Heart right ventricle (tissue), 16 donors: ENCODE results near the gene RBMS3. TPM values are rescaled to one million over a fixed set of nuclear protein-coding genes. Genes with fewer than 3 reads are reported as not detected.

Experiments used
- ATAC-seq, 8 donors: fragments of 200-7000 bp; cut with Tn5 transposase; one replicate each; pipeline ENCODE4 v1.9.1; 2020; ENCODE audit warnings: mild to moderate bottlenecking in 8 of 8, moderate library complexity in 8 of 8, moderate number of reproducible peaks in 1 of 8
- DNase-seq, 2 donors: peaks; one replicate each; pipeline ENCODE4 v3.0.0-alpha.2; 2020
- H3K27ac ChIP-seq, 10 donors: fragments of 200-600 bp; sonication (generic) in 2 of 10; one replicate each; pipeline versions ENCODE4 v1.5.0 to v1.8.0; 2020 to 2022; ENCODE audit warnings: mild to moderate bottlenecking in 3 of 10
- H3K27me3 ChIP-seq, 7 donors: fragments of 200-600 bp; one replicate each; pipeline ENCODE4 v1.8.0; 2021 to 2022; ENCODE audit warnings: mild to moderate bottlenecking in 2 of 7
- H3K36me3 ChIP-seq, 9 donors: fragments of 200-600 bp; sonication (generic) in 1 of 9; one replicate each; pipeline versions ENCODE4 v1.5.0 to v1.8.0; 2020 to 2022; ENCODE audit warnings: mild to moderate bottlenecking in 2 of 9
- H3K4me1 ChIP-seq, 9 donors: fragments of 200-600 bp; sonication (generic) in 1 of 9; one replicate each; pipeline versions ENCODE4 v1.5.0 to v1.8.0; 2020 to 2022; ENCODE audit warnings: mild to moderate bottlenecking in 4 of 9
- H3K4me3 ChIP-seq, 10 donors: fragments of 200-600 bp; sonication (generic) in 2 of 10; one replicate each; pipeline versions ENCODE4 v1.5.0 to v1.8.0; 2020 to 2022; ENCODE audit warnings: mild to moderate bottlenecking in 7 of 10, moderate library complexity in 2 of 10
- H3K9me3 ChIP-seq, 11 donors: fragments of 200-600 bp in 10 of 11; sonication (generic) in 2 of 11; one replicate each; pipeline versions ENCODE4 v1.5.0 to v1.8.0; 2013 to 2022; ENCODE audit warnings: mild to moderate bottlenecking in 2 of 11, control low read depth in 1 of 11, moderate library complexity in 1 of 11
- CTCF ChIP-seq, 9 donors: fragments of 200-600 bp; sonication (generic) in 2 of 9; IDR thresholded peaks; one replicate each; pipeline versions ENCODE4 v1.5.0 to v1.8.0; 2021 to 2022; ENCODE audit warnings: antibody characterized with exemption in 9 of 9, mild to moderate bottlenecking in 5 of 9, moderate library complexity in 1 of 9
- WGBS, 2 donors: extraction: QIAGEN DNeasy Blood & Tissue Kit; methylation state at CpG; one replicate each; pipeline ENCODE4 v1.1.7; 2013; ENCODE audit warnings: inconsistent platforms in 1 of 2; 5-methylcytosine and 5-hydroxymethylcytosine counted together
- intact Hi-C, 10 donors: fragments of 100-400 bp; cut with DNase I; formaldehyde crosslinking; loops; one replicate each; pipeline versions ENCODE4 v1.11.1 to v1.14.2; 2022
- polyA plus RNA-seq, 2 donors: library from polyadenylated mRNA; stranded (reverse); fragments of 200-250 nt; gene quantifications; one replicate each; pipeline ENCODE4 v1.2.3, GENCODE V29; 2013
- total RNA-seq, 10 donors: library from RNA; stranded (reverse); fragmentation: NEBNext Ultra II Directional in 3 of 10; extraction: Animal tissue kit (Norgen Biotek cat#: 25700) in 3 of 10; gene quantifications; one replicate each; pipeline versions ENCODE4 v1.2.1 to v1.2.4, GENCODE V29; 2021 to 2023
- donor health status: Arrhythmogenic right ventricular cardiomyopathy.
- donor health status: ischemic (EF 13 %, LVEDD 7.1; RV severe dilation, severe dysfunction).
- donor health status: healthy with polysubstance abuse.
- donor health status: DM: no; HTN: yes; CAD: no.
- donor health status: DM: no; HTN: no; CAD: no.
- donor health status: ischemic (EF 25% LVEDD 6.9; RV normal size, moderate dysfunction).
- donor health status: ischemic (EF 25% LVEDD 5.7; RV mildly dilated, moderate dysfunction).
- donor health status: healthy.
- donor health status: DM: yes; HTN: yes; CAD: no.
- donor health status: Ischemic cardiomyopathy.
- donor health status: ischemic (EF 35%, LVEDD 5.7; RV mildly dilated, moderate dysfunction).
- donor health status: nonischemic (EF 11% LVEDD 7.7; RV severe dilation, severe dysfunction).
- donor health status: DM: yes; HTN: yes; CAD: no.
- donor health status: PGD.
- donor health status: ischemic (EF 29% LVEDD 5.4; RV normal size, mild dysfunction).
- donor health status: nonischemic (EF 23%, LVEDD 6.1; RV moderate dilation, normal function).

RBMS3 gene
- total and polyA plus RNA-seq, 12 donors = 3.2 to 41.1 (median 26.4) TPM

DNA sequence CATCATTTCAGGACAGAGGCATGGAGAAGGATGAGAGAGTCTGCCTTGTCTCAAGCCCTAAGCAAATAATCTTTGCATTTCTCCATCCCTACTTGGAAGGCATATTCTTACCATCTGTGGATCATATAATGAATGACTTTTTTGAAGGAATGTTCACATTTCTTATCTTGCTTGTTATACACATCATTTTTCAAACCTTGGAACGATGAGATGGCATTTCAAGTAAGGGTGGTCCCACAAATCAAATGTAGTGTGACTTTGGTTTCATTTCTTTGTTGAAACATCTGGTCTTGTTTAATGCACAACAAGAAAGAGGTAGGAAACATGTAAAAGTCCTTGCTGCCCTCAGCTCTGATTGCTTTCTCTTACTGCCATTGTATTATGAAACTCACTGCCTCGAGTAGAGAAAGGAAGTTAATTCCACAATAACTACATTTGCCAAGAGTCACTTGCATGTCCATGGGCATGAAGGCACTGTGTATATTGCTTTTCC lies 32.1 kb downstream of the RBMS3 start:
- ATAC-seq = peak in 1 of 8 donors; percentile 24
- peaks cover 6 to 97% (median 53%) of the 10 kb centered on the region in 9 donors for H3K4me1 ChIP-seq

GRCh38 chr3:29313981-29314726 lies 33.3 kb downstream of the RBMS3 start:
- no peaks in the 10 kb centered on the region for H3K9me3 ChIP-seq
- H3K27me3 ChIP-seq = no peaks in the 10 kb centered on the region
- no peak for TF ChIP-seq CTCF (IDR thresholded peaks at IDR 0.05)
- WGBS, 2 donors = 30 to 31% methylated on average over 1 of the region's 1 CpG
- H3K27ac ChIP-seq = peak overlapping the region in 3 of 10 donors; percentile 9 to 62 (median 48)
- peaks cover 7 to 98% (median 62%) of the 10 kb centered on the region in 9 donors for H3K4me1 ChIP-seq
- H3K36me3 ChIP-seq = no peaks in the 10 kb centered on the region
- DNase-seq (no peak), ATAC-seq (peak in 4 of 8 donors; percentile 25 to 51 (median 32))
- H3K4me3 ChIP-seq = no peak overlapping the region
- intact Hi-C loops = no loop called here

More for the DNA sequence above, 32.1 kb downstream of the RBMS3 start:
- Histone ChIP-seq H3K27ac (peak overlapping the region in 2 of 10 donors; percentile 17 to 34), H3K9me3 (no peaks in the 10 kb centered on the region), H3K4me3 (no peak overlapping the region), H3K36me3 (no peaks in the 10 kb centered on the region), H3K27me3 (no peaks in the 10 kb centered on the region)
- intact Hi-C loops = no loop called here
- no peak for TF ChIP-seq CTCF (IDR thresholded peaks at IDR 0.05)
- WGBS, 2 donors = 44 to 60% methylated on average over 2 of the region's 2 CpGs
- DNase-seq = no peak

DNA sequence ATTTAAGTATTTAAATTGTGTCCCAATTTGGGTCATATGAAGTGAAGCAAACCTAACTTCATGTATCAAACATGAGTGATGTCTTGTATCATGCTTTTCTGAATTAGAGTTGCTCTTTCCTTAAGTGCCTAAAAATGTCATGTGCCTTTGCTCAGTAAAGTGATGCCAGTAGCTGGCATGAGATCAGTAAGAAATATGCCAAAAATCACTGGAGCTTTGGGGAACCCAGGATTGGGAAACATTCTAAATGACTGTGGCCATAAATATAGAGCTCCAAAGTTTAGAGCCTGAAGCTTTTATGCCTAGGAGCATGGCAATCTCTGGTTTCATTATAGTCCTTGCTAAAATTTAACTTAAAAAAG lies 33.8 kb downstream of the RBMS3 start:
- DNase-seq (no peak), ATAC-seq (no peak)
- intact Hi-C loops = no loop called here
- no peak for TF ChIP-seq CTCF (IDR thresholded peaks at IDR 0.05)
- Histone ChIP-seq H3K4me1 (peaks cover 9 to 98% (median 64%) of the 10 kb centered on the region in 9 donors), H3K9me3 (no peaks in the 10 kb centered on the region), H3K27ac (peak overlapping the region in 3 of 10 donors; percentile 9 to 62 (median 48)), H3K27me3 (no peaks in the 10 kb centered on the region), H3K4me3 (no peak overlapping the region), H3K36me3 (no peaks in the 10 kb centered on the region)

DNA sequence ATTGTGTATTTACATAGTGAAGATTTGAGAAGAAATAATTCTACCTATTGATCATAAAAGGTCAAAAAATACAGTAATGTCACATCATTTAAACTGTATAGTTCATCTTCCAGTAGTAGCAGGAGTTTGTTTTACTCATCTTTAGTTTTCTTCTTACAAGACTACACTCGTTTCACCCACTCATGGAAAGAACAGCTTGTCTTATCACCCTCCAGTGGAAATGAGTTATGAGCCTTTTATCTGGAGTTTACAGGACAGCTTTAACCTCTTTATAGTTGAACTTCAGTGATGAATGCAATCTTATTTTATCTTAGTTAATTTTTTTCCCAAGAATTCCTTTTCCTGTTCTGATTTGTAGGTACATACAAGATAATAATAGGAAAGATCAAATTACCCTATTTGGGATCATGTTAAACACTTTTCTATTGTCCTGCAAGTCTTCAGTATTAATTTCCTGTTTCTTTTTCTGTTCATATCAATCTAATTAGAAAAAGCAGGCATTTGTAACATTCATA lies 36.8 kb downstream of the RBMS3 start:
- H3K27me3 ChIP-seq = no peaks in the 10 kb centered on the region
- ATAC-seq = no peak
- 12% methylated on average over 1 of the region's 1 CpG for WGBS, 2 donors

More for the DNA sequence above, 36.8 kb downstream of the RBMS3 start:
- peaks cover 9 to 95% (median 62%) of the 10 kb centered on the region in 9 donors for H3K4me1 ChIP-seq
- no peak for TF ChIP-seq CTCF (IDR thresholded peaks at IDR 0.05)
- H3K4me3 ChIP-seq = no peak overlapping the region
- peak overlapping the region in 1 of 10 donors; percentile 46 for H3K27ac ChIP-seq
- intact Hi-C loops = no loop called here
- no peaks in the 10 kb centered on the region for H3K36me3 ChIP-seq
- no peaks in the 10 kb centered on the region for H3K9me3 ChIP-seq
- DNase-seq = no peak
